GM18517 (cell line): Measurements from ENCODE around the gene HOXB1.
"Not testable (repeated sequence)": the region's sequence is repeated elsewhere in the genome, so short reads cannot be mapped to it uniquely, and the experiment has no call there.

Source experiments
- ATAC-seq: cut with Tn5 transposase; IDR thresholded peaks from one replicate; pipeline ENCODE4 v1.9.1; 2021; ENCODE audit warnings: mild to moderate bottlenecking, moderate library complexity; ENCODE audit not compliant: unreplicated experiment

Gene HOXB1

GRCh38 chr17:48523010-48523409, 7.8 kb downstream of the HOXB1 start:
- no peak for ATAC-seq

DNA sequence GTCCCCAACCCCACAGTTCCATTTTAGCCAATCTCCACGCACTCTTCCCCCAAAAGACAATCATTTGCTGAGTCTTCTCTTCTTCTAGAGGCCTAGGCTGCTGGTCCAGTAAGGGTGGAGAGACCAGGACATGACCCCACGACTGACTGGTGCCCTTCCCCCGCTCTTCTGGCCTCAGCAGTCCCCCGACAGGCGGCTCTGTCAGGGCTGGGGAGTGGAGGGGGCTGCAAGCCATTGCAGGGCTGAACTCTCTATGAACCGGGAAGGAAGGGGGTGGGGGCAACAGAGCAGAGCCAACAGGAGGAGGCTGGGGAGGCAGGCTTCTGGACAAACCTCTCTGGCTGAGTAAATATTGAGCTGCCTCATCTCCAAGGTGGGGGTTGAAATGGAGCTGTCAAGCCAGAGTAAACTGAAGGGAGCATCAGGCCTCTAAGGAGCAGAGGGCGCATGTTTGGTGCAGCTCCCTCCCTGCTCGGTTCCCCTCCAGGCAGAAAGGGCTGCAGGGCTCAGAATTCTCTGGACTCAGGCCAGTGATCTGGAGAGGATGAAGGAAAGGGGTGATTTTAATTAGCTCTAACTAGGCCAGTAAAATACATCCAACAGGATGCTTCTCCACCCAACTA, 8.7 kb downstream of the HOXB1 start:
- no peak for ATAC-seq

- ATAC-seq = no peak
Observed at GRCh38 chr17:48520631-48521079, 10.2 kb downstream of the HOXB1 start.

DNA sequence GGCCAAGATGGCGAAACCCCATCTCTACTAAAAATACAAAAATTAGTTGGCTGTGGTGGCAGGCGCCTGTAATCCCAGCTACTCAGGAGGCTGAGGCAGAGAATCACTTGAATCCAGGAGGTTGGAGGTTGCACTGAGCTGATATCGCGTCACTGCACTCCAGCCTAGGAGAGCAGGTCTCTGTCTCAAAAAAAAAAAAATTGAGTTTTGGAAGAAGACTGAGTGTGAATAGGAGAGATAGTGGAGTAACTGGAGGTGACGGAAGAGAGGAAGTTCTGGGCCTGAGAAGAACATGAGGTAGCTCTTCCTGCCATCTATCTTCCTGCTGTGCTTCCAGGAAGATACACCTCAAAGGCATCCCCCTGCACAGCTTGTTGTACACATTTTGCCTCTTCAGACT, 11.4 kb downstream of the HOXB1 start:
- no peak for ATAC-seq

GRCh38 chr17:48517478-48517877, 13.3 kb downstream of the HOXB1 start:
- ATAC-seq = peak; percentile 56

DNA sequence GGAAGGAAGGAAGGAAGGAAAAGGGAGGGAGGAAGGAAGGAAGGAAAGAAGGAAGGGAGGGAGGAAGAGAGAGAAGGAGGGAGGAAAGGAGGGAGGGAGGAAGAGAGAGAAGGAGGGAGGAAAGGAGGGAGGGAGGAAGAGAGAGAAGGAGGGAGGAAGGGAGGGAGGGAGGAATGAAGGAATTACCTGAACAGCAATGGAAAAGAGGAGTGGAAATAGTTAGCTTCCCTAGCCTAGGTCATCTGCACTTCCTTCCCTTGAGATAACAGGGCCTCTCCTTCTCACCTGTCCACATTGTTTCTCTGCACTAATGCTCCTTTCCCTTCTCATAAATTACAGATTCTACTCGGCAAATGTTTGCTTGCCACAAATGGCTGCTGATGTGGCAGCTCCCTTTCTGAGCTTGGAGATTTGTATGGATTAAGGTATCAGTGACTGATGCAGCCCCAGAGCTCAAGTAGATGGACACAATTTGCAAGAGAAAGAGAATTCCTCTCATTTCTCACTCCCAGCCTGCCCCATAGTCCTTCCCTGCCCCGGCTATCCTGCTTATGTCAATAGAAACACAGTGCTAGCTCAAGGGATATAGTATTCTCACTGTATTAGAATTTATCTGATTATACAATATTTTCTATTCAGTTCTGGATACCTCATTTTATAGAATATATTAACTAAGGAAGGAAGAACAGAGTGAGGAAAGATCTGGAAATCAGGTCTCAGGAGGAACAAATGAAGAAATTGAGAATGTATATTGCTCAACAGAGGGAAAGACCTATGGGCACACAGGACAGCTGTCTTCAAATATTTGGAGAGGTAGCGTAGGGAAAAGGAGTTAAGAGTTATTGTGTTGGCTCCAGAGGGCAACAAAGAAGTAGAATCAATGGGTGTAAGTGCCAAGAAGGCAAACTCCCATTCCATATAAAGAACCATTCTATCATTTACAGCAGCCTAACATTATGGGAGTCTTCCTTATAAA, 14.6 kb downstream of the HOXB1 start:
- ATAC-seq = no peak

DNA sequence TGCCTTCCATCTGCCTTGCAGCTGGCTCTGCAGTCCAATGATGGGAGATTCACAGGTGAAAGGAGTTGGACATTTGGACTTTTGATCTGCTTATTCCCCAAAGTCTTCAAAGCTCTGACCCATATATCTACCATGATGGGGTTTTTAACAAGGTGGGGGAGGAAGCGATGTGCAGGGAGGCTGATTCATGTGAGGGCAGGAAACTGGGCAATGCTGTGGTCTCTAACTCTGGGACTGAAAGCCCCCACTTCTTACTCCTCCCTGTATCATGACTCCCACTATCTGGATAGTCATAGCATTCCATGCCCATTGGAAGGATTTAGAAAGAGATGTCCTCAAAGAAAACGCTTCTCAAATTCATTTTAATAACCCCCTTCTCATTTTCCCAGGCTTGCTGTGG, 16.3 kb downstream of the HOXB1 start:
- ATAC-seq = no peak

DNA sequence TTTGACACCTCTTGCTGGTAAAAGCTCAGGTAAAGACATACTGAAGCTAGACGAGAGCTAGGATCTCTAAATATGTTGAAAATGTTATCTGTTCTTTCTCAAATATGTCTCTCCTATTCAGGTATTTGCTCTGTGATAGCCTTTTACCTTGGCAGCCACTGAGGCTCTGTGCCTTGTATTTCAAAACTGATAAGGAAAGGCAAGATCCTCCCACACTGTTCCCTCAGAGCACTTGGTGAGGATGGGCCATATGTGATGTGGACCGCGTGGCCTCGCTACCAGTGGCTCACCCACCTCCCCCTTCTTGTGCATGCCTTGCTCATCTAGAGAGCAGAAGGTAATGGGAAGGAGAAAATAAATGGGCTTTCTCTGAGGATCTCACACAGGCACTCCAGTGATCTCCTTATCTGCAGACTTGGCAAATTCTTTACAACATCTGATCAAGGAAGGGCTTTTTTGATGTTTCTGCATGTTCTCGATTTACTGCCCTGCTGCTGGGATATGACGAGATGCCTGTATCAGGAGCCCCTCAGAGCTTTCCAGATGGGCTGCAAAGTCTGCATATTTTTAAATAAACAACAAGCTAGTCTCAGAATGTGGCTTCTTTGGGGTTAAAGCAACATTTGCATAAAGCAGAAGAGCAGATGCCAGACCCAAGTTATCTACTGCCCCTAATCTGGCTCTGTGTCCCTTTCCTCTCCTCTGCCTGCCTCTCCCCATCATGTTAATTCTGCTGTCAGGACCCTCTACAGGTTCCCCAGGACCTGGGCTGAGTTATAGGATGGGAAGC, 16.9 kb downstream of the HOXB1 start:
- no peak for ATAC-seq

- ATAC-seq = no peak
Observed at GRCh38 chr17:48513097-48513496, 17.7 kb downstream of the HOXB1 start.

GRCh38 chr17:48510761-48511604, 19.8 kb downstream of the HOXB1 start:
- peak; percentile 64 for ATAC-seq

GRCh38 chr17:48510381-48510760, 20.4 kb downstream of the HOXB1 start:
- ATAC-seq = no peak

GRCh38 chr17:48509708-48510107, 21.1 kb downstream of the HOXB1 start:
- not testable (repeated sequence) for ATAC-seq

DNA sequence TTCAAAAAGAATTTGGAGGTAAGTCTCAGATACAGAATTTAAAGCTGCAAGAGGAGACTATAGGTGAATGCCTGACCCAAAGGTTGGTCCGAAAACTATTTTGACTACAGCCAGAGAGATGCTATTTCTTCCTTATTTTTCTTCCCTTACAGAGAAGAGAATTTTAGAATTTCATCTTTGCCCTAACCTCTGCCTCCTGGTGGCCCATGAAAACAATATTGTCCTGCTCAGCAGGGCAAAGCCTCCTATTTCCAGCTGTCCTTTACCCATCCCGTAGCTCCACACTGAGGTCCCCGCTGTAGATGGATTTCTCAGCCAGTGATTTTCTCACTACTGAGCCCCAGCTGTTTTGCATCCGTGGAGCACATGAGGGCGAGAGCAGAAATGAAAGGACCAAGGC, 24.6 kb downstream of the HOXB1 start:
- no peak for ATAC-seq

GRCh38 chr17:48505788-48506187, 25.0 kb downstream of the HOXB1 start:
- ATAC-seq = peak; percentile 74

GRCh38 chr17:48504953-48505352, 25.9 kb downstream of the HOXB1 start:
- ATAC-seq = no peak

DNA sequence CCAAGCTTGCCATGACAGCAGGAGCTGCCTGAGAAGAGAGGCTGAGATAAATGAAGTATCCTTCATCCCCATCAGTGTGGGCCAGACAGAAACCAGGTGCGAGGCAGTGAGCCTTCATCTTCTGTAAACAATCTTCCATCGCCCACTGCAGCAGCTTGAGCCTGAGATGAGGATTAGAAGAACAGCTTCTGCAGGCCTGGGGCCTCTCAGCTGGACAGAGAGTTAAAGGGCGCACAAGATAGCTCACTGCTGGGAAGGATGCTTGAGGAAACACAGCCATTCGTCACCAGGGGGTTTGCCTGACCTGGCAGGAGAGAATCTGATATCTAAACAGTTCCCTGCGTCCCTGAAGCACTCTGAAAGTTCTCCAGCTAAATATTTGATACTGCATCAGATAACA, 27.1 kb downstream of the HOXB1 start:
- ATAC-seq = no peak

DNA sequence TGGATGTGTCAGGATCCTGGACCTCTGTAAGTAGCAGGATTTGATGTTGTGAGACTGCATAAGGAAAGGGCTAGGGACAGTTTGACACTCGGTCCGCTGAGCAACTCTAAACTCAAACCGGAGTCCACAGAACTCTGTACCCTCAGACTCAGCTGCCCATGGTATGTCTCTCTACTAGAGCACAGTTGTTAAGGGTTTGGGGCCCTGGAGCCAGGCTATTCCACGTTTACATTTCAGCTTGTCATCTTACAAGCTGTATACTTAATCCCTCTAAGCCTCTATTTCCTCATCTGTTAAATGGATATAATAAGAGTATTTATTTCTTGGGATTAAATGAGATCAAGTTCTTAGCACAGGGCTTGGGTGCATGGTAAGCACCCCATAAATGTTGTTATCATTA, 27.9 kb downstream of the HOXB1 start:
- ATAC-seq = no peak

DNA sequence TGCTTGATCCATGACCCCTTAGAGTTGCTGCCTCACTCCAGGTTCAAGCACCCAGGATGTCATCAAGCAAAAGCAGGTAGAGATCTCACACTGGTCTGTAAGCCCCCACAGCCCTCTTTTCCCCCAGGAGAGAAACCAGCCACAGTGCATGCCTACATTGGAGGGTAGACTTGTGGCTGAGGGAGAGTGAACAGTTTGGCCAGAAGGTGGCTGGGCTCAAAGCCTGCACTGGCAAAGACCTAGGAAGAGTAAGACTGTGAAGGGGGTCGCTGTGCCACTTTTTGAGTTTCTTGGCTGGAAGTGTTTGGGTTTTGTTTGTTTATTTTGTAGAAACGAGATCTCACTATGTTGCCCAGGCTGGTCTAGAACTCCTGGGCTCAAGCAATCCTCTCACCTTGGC, 28.5 kb downstream of the HOXB1 start:
- no peak for ATAC-seq

- no peak for ATAC-seq
Observed at GRCh38 chr17:48500435-48501426, 30.1 kb downstream of the HOXB1 start.
